ENCODE results near the gene ABCA2.

- TF ChIP-seq CTCF (IDR thresholded peaks at IDR 0.05) (no peak), REST (IDR thresholded peaks at IDR 0.05; ENCODE audit: insufficient read depth in 1 of 2, low read depth in 2 of 2, low read length in 1 of 2) (no peak), POLR2AphosphoS5 (IDR thresholded peaks at IDR 0.05; ENCODE audit: low read depth, low read length) (no peak), SIN3A (IDR thresholded peaks at IDR 0.05; ENCODE audit: borderline replicate concordance, insufficient read depth, low read depth, low read length) (no peak)
Measured at GRCh38 chr9:136961279-136962065, 66.6 kb downstream of the ABCA2 start.
